ENCODE measurements around the gene PIP4K2B. TPM values are rescaled to one million over a fixed set of nuclear protein-coding genes. Genes with fewer than 3 reads are reported as not detected.

The PIP4K2B gene
- total and polyA plus RNA-seq, 2 of the 8 experiments (the other 6 are each of a cell fraction or from before 2014, with no cell fraction given): 21.5 to 57.8 TPM

DNA sequence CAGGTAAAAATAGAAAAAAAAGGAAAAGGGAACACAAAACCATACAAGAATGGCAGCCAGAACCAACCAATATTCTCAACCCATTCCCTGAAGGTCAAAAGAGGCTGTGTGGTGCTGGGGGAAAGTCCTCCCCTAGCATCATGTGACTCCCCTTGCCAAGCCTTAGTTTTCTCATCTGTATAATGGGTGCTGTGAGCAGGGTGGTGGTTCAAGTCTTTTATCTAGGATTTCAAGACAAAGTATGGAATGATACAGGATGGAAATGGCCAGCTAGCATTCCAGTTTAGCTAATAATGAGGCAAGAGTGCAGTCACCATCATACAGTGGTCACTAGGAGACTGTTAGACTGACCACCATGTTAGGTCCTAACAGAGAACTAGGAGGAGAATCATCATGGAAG lies 26.1 kb downstream of the PIP4K2B start:
- H3K23ac ChIP-seq (ENCODE audit: insufficient read length): no peak overlapping the region
- no peak overlapping the region for H3K27ac ChIP-seq (ENCODE audit: low read depth, low read length)
- no peak overlapping the region for H2BK20ac ChIP-seq (ENCODE audit: low read length)
- no peak overlapping the region for H3K14ac ChIP-seq (ENCODE audit: insufficient read length)
- FAIRE-seq: no peak
- DNase-seq (ENCODE audit: low read depth in 1 of 2, low spot score in 2 of 2): no peak
- no peak overlapping the region for H3K4me3 ChIP-seq (ENCODE audit: extremely low read depth in 1 of 4, insufficient read depth in 2 of 4, low read depth in 3 of 4, low read length in 4 of 4)
- H2BK5ac ChIP-seq (ENCODE audit: low read depth, low read length): no peak overlapping the region
- POLR2A ChIA-PET (ENCODE audit: partially characterized antibody): interaction anchor here (0.8 to 2.1 kb wide), 3 partner anchors 9 to 19 kb away, joined by 4 to 7 read pairs (median 6); no protein-coding TSS in a partner anchor
- no peak overlapping the region for H2BK12ac ChIP-seq (ENCODE audit: low read depth, low read length)
- no peak overlapping the region for H2AFZ ChIP-seq (ENCODE audit: low read length)
- CTCF ChIA-PET (ENCODE audit: partially characterized antibody): interaction anchor here (1.1 kb wide), 1 partner anchor 15 kb away, joined by 3 read pairs; no protein-coding TSS in a partner anchor
- H3K36me3 ChIP-seq (ENCODE audit: control insufficient read depth in 2 of 4, insufficient read depth in 4 of 4, low read length in 3 of 4): peaks cover 19 to 65% (median 50%) of the 10 kb centered on the region in 4 experiments
- no peaks in the 10 kb centered on the region for H3K4me1 ChIP-seq (replicated peaks in 1 of 4; ENCODE audit: control insufficient read depth in 3 of 4, insufficient read depth in 4 of 4, low read length in 3 of 4)
- H3K79me1 ChIP-seq (ENCODE audit: low read depth, low read length): no peaks in the 10 kb centered on the region
- no peak overlapping the region for H3K56ac ChIP-seq (replicated peaks; ENCODE audit: insufficient read length, low read depth, low read length)
- no peak overlapping the region for H4K8ac ChIP-seq (ENCODE audit: extremely low read depth, insufficient read depth, low read length)
- no peak overlapping the region for H3K18ac ChIP-seq (ENCODE audit: extremely low read depth, low read length)
- H2BK15ac ChIP-seq (ENCODE audit: low read length): no peak overlapping the region
- no peaks in the 10 kb centered on the region for H3K27me3 ChIP-seq (replicated peaks in 1 of 4; ENCODE audit: control insufficient read depth in 3 of 4, extremely low read depth in 1 of 4, insufficient read depth in 3 of 4, low read length in 3 of 4)
- no peak overlapping the region for H3K4ac ChIP-seq (replicated peaks; ENCODE audit: insufficient read length, low read depth, low read length)
- TF ChIP-seq CREB1 (IDR thresholded peaks at IDR 0.05) (no peak), SUZ12 (IDR thresholded peaks at IDR 0.05; ENCODE audit: low read length) (no peak), CHD1 (IDR thresholded peaks at IDR 0.05; ENCODE audit: low read depth, low read length) (no peak)
- peaks cover 0 to 5% of the 10 kb centered on the region in 2 experiments for H4K20me1 ChIP-seq (replicated peaks in 1 of 2; ENCODE audit: control insufficient read depth in 1 of 2, insufficient read depth in 2 of 2, low read length in 2 of 2)
- H3K4me2 ChIP-seq (ENCODE audit: insufficient read depth in 1 of 2, low read depth in 2 of 2, low read length in 2 of 2): no peak overlapping the region
- no peak overlapping the region for H4K91ac ChIP-seq (replicated peaks; ENCODE audit: insufficient read length, low read length)
- no peaks in the 10 kb centered on the region for H3K79me2 ChIP-seq (ENCODE audit: control insufficient read depth in 1 of 2, insufficient read depth in 2 of 2, low read length in 2 of 2)
- no peaks in the 10 kb centered on the region for H3K23me2 ChIP-seq (ENCODE audit: low read depth, low read length)
- no peak overlapping the region for H4K5ac ChIP-seq (ENCODE audit: insufficient read length, low read depth, low read length)
- no peak overlapping the region for H2BK120ac ChIP-seq (replicated peaks; ENCODE audit: low read depth, low read length)
- H2AK5ac ChIP-seq (ENCODE audit: low read depth, low read length): no peak overlapping the region
- H3K9me3 ChIP-seq (ENCODE audit: insufficient read depth in 2 of 2, low read depth in 1 of 2, low read length in 1 of 2): no peaks in the 10 kb centered on the region
- no peak overlapping the region for H3K9ac ChIP-seq (replicated peaks in 1 of 4; ENCODE audit: extremely low read depth in 1 of 4, low read depth in 3 of 4, low read length in 3 of 4)

Data from H1 (cell line).